Activated CD4-positive, alpha-beta T cell treated with anti-CD3 and anti-CD28 coated beads, Interleukin-2, amount 50 U/mL, for 24 hours (primary cell): Measurements from ENCODE around the gene NEK11.

Experiments
- DNase-seq, 2 donors: peaks; one replicate each; pipeline ENCODE4 v3.0.0-alpha.2; 2020; ENCODE audit warnings: low read depth in 1 of 2, low spot score in 1 of 2

Gene NEK11

GRCh38 chr3:131393868-131394267 is 367.2 kb downstream of the NEK11 start:
- no peak for DNase-seq

DNA sequence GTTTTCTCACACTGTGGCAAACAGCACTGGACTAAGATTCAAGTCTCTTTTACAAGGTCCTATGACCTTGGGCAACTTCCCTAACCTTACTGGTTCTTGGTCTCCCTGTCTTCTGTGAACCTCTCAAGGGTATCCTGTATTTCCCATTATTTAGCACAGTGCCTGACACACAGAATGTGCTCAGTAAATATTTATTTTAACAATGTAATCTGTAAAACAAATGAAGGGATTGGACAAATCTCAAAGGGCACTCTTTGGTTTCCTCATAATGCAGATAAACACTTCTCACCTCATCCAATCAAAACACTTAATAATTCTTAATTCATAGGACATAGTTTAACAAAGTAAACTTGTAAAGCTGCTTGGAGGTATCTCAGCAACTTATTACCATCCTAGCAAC is 367.7 kb downstream of the NEK11 start:
- DNase-seq: no peak

- DNase-seq: no peak
Measured at GRCh38 chr3:131396170-131396569, 369.5 kb downstream of the NEK11 start.

DNA sequence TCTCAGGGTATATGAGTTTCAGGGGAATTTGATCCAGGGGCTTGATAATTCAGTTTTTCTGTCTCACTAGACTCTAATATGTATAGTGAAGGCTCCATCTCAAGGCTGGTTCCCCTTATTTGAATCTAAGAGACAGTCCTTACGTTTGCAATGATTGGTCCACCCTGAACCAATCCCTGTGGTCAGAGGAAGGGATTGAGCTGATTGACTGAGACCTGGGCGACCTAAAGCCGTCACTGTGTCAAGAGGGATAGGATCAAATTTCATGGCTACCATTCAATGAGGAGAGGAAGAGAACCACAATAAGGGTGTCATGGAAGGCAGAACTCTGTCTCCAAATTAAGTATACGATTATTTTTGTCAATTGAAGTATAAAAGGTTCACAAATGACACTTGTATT is 371.2 kb downstream of the NEK11 start:
- no peak for DNase-seq
